B cell (primary cell): ENCODE results near the gene DQX1. TPM values are rescaled to one million over a fixed set of nuclear protein-coding genes. Genes with fewer than 3 reads are reported as not detected.

Experiments used
- ATAC-seq: fragments of 200-7000 bp; cut with Tn5 transposase; one replicate; pipeline ENCODE4 v1.10.0; 2021; ENCODE audit warnings: low read depth, mild to moderate bottlenecking, moderate number of reproducible peaks, moderate library complexity
- CTCF ChIA-PET: fragments of 350-600 bp; sonication (Branson Sonifier 250); formaldehyde crosslinking; loops from one replicate; lab custom pipeline; 2021; ENCODE audit warnings: antibody characterized with exemption, inconsistent platforms; lab: Charles Lee
- POLR2A ChIA-PET: fragments of 350-600 bp; sonication (Branson Sonifier 250); formaldehyde crosslinking; loops from one replicate; lab custom pipeline; 2021; ENCODE audit warnings: antibody characterized with exemption; lab: Charles Lee
- DNase-seq: peaks from one replicate; pipeline ENCODE4 v3.0.0; 2013
- H2AFZ ChIP-seq: 2 replicates; pipeline ENCODE4 v1.6.1; 2012; ENCODE audit warnings: mild to moderate bottlenecking, low read depth, low read length; ENCODE audit not compliant: insufficient read depth, poor library complexity, severe bottlenecking
- H3K27ac ChIP-seq, 2 donors: 1 replicate in 1 of 2; 2 replicates in 1 of 2; pipeline ENCODE4 v1.5.1; 2012 to 2013; ENCODE audit warnings: low read length in 2 of 2, mild to moderate bottlenecking in 2 of 2, moderate library complexity in 1 of 2
- H3K27me3 ChIP-seq, 4 experiments: fragments of 200-600 bp in 1 of 4; sonication (generic) in 1 of 4; replicated peaks in 1 of 4; 1 replicate in 2 of 4; 2 replicates in 2 of 4; pipeline versions ENCODE4 v1.6.1 to v1.7.0; 2013 to 2016; ENCODE audit warnings: low read length in 3 of 4, mild to moderate bottlenecking in 2 of 4, mixed read lengths in 1 of 4, moderate library complexity in 1 of 4; ENCODE audit not compliant: insufficient read depth in 4 of 4, control insufficient read depth in 3 of 4; ENCODE audit errors: control extremely low read depth in 1 of 4
- H3K36me3 ChIP-seq, 2 experiments: replicated peaks in 1 of 2; 1 replicate in 1 of 2; 2 replicates in 1 of 2; pipeline versions ENCODE4 v1.6.1 to v1.7.1; 2013; ENCODE audit warnings: low read length in 1 of 2; ENCODE audit not compliant: insufficient read depth in 2 of 2, control insufficient read depth in 1 of 2; ENCODE audit errors: control extremely low read depth in 1 of 2, extremely low read depth in 1 of 2
- H3K4me1 ChIP-seq, 2 donors: fragments of 200-600 bp in 1 of 2; sonication (generic) in 1 of 2; 1 replicate in 1 of 2; 2 replicates in 1 of 2; pipeline versions ENCODE4 v1.5.1 to v1.6.1; 2013 to 2017; ENCODE audit warnings: low read length in 2 of 2; ENCODE audit not compliant: control insufficient read depth in 2 of 2, insufficient read depth in 2 of 2
- H3K4me2 ChIP-seq: replicated peaks from 2 replicates; pipeline ENCODE3; 2012; ENCODE audit warnings: mild to moderate bottlenecking, low read depth, low read length; ENCODE audit not compliant: poor library complexity, severe bottlenecking
- H3K4me3 ChIP-seq, 5 experiments: fragments of 200-600 bp in 1 of 5; sonication (generic) in 1 of 5; 1 replicate in 3 of 5; 2 replicates in 2 of 5; pipeline versions ENCODE4 v1.5.1 to v1.7.0; 2011 to 2016; ENCODE audit warnings: low read length in 4 of 5, mild to moderate bottlenecking in 4 of 5, low read depth in 2 of 5, control low read depth in 1 of 5, moderate library complexity in 1 of 5; ENCODE audit not compliant: insufficient read depth in 1 of 5; ENCODE audit errors: control extremely low read depth in 1 of 5, extremely low read depth in 1 of 5
- H3K79me2 ChIP-seq: fragments of 200-600 bp; sonication (generic); one replicate; pipeline ENCODE4 v1.6.0; 2016; ENCODE audit warnings: low read length; ENCODE audit not compliant: control insufficient read depth, insufficient read depth
- H3K9ac ChIP-seq: fragments of 200-600 bp; sonication (generic); 2 replicates; pipeline ENCODE4 v1.6.1; 2017; ENCODE audit warnings: mild to moderate bottlenecking, low read length, moderate library complexity
- H3K9me3 ChIP-seq, 3 donors: one replicate each; pipeline versions ENCODE4 v1.6.1 to v1.7.1; 2013; ENCODE audit warnings: low read length in 2 of 3; ENCODE audit not compliant: control insufficient read depth in 2 of 3, insufficient read depth in 1 of 3; ENCODE audit errors: control extremely low read depth in 1 of 3
- H4K20me1 ChIP-seq: 2 replicates; pipeline ENCODE4 v1.6.0; 2012; ENCODE audit warnings: mild to moderate bottlenecking, low read length; ENCODE audit not compliant: insufficient read depth, control insufficient read depth, poor library complexity, severe bottlenecking
- H3K27ac Mint-ChIP-seq: one replicate; pipeline ENCODE4 v1.8.0; 2021; ENCODE audit warnings: mixed read lengths
- H3K27me3 Mint-ChIP-seq: one replicate; pipeline ENCODE4 v1.8.0; 2021; ENCODE audit warnings: mixed read lengths
- H3K4me1 Mint-ChIP-seq: one replicate; pipeline ENCODE4 v1.8.0; 2021; ENCODE audit warnings: mixed read lengths
- H3K4me3 Mint-ChIP-seq: one replicate; pipeline ENCODE4 v1.8.0; 2021; ENCODE audit warnings: mixed read lengths
- H3K9me3 Mint-ChIP-seq: one replicate; pipeline ENCODE4 v1.8.0; 2022; ENCODE audit warnings: mixed read lengths; ENCODE audit not compliant: insufficient read depth
- CTCF ChIP-seq: fragments of 200-600 bp; IDR thresholded peaks from one replicate; pipeline ENCODE4 v1.8.0; 2022; ENCODE audit warnings: antibody characterized with exemption, mild to moderate bottlenecking
- EZH2 ChIP-seq: IDR thresholded peaks from 2 replicates; pipeline ENCODE4 v1.6.1; 2012; ENCODE audit warnings: borderline replicate concordance, low read depth, mild to moderate bottlenecking, moderate library complexity, low read length; ENCODE audit not compliant: insufficient read depth, poor library complexity, severe bottlenecking
- WGBS: methylation state at CpG from one replicate; pipeline ENCODE4 v1.1.5; 2013; ENCODE audit warnings: missing lambda C conversion rate; ENCODE audit not compliant: insufficient coverage; 5-methylcytosine and 5-hydroxymethylcytosine counted together
- intact Hi-C: fragments of 100-400 bp; cut with micrococcal nuclease; formaldehyde crosslinking; loops from one replicate; pipeline ENCODE4 v1.10.0; 2022
- polyA plus RNA-seq: library from polyadenylated mRNA; depleted of rRNA; stranded (reverse); fragments of >200 nt; gene quantifications from 2 replicates; pipeline ENCODE4 v1.2.3, GENCODE V29; 2012
- total RNA-seq, 2 donors: library from RNA; stranded (reverse); fragments of 120-200 nt in 1 of 2; gene quantifications; 1 replicate in 1 of 2; 2 replicates in 1 of 2; pipeline versions ENCODE4 v1.2.3 to v1.2.4, GENCODE V29; 2013 to 2022

Gene DQX1
- total and polyA plus RNA-seq, 2 donors (not counting 1 experiment from before 2014, with no cell fraction given), result 0.46 to 0.57 TPM

- no peaks in the 10 kb centered on the region for H3K27me3 Mint-ChIP-seq
- H3K79me2 ChIP-seq, result no peaks in the 10 kb centered on the region
- no peak overlapping the region for H2AFZ ChIP-seq
- WGBS, result 82% methylated on average over 1 of the region's 4 CpGs
- ATAC-seq (no peak), DNase-seq (no peak)
- H3K4me2 ChIP-seq, result no peak overlapping the region
- ChIA-PET CTCF (interaction anchor here (0.7 to 10.3 kb wide), 4 partner anchors 11 to 92 kb away, joined by 3 to 103 read pairs (median 4); partner anchors contain the start of gene DOK1), POLR2A (interaction anchor here (0.6 kb wide), 1 partner anchor 123 kb away, joined by 5 read pairs; no protein-coding TSS in a partner anchor)
- H3K9me3 ChIP-seq, result peaks cover 0 to 4% (median 0%) of the 10 kb centered on the region in 3 donors
- H3K4me1 Mint-ChIP-seq, result peaks cover 46% of the 10 kb centered on the region
- no peak overlapping the region for H3K27ac ChIP-seq
- H3K27ac Mint-ChIP-seq, result no peak overlapping the region
- H3K4me1 ChIP-seq, result peaks cover 54 to 63% of the 10 kb centered on the region in 2 donors
- no peak overlapping the region for H3K4me3 ChIP-seq
- no peaks in the 10 kb centered on the region for H3K27me3 ChIP-seq
- H4K20me1 ChIP-seq, result no peaks in the 10 kb centered on the region
- no peak overlapping the region for H3K9ac ChIP-seq
- no peaks in the 10 kb centered on the region for H3K36me3 ChIP-seq
- TF ChIP-seq CTCF (no peak), EZH2 (no peak)
- intact Hi-C loops, result loop anchor here (2.0 kb wide), 1 partner anchor 17 kb away; no protein-coding TSS in a partner anchor
- H3K4me3 Mint-ChIP-seq, result no peak overlapping the region
- no peaks in the 10 kb centered on the region for H3K9me3 Mint-ChIP-seq
These were observed 49.3 kb upstream of the DQX1 start for GRCh38 chr2:74575320-74575719.
